ENCODE results near the gene AXIN1.

GRCh38 chr16:381789-382717 lies 29.5 kb upstream of the AXIN1 start, which contains the start of gene PGAP6:
- peak in 1 of 3 donors; percentile 17 for TF ChIP-seq POLR2AphosphoS5 (IDR thresholded peaks at IDR 0.05)
- TF ChIP-seq CTCF (IDR thresholded peaks at IDR 0.05): no peak

All from breast epithelium (tissue), 3 donors.